ENCODE measurements around the gene SPINK8. TPM values are rescaled to one million over a fixed set of nuclear protein-coding genes. Genes with fewer than 3 reads are reported as not detected.
"Not testable (repeated sequence)": the region's sequence is repeated elsewhere in the genome, so short reads cannot be mapped to it uniquely, and the experiment has no call there.

The SPINK8 gene
- total RNA-seq (not detected), polyA plus RNA-seq (not detected)
- long read RNA-seq, donor 1 = 0 reads
- long read RNA-seq, donor 2 = 0 reads

- H3K4me1 ChIP-seq (ENCODE audit: control insufficient read depth in 1 of 2, insufficient read depth in 2 of 2, low read length in 2 of 2); ATAC-seq (ENCODE audit: low FRiP score); H3K27me3 ChIP-seq (ENCODE audit: control insufficient read depth in 1 of 2, insufficient read depth in 2 of 2, low read length in 1 of 2); DNase-seq; H3K36me3 ChIP-seq (ENCODE audit: control insufficient read depth in 1 of 2, insufficient read depth in 2 of 2, low read length in 1 of 2); intact Hi-C loops (cut with DNase I); H3K4me3 ChIP-seq (ENCODE audit: low read length in 2 of 2); H3K9me3 ChIP-seq (ENCODE audit: control insufficient read depth, low read length); H3K27ac ChIP-seq (ENCODE audit: low read depth in 1 of 2, low read length in 2 of 2): not testable (repeated sequence)
- 75 to 79% methylated on average over 15 of the region's 15 CpGs for WGBS, 2 donors
Measured at GRCh38 chr3:48333346-48334245, at the start of gene SPINK8. TSS of gene SPINK8 (minus strand) at chr3:48333661. CDS start at chr3:48328341, 5,320 bp downstream.

- intact Hi-C loops (cut with DNase I) = no loop called here
- Histone ChIP-seq H3K4me1 (ENCODE audit: control insufficient read depth in 1 of 2, insufficient read depth in 2 of 2, low read length in 2 of 2) (no peaks in the 10 kb centered on the region), H3K4me3 (ENCODE audit: low read length in 2 of 2) (no peak overlapping the region), H3K36me3 (ENCODE audit: control insufficient read depth in 1 of 2, insufficient read depth in 2 of 2, low read length in 1 of 2) (no peaks in the 10 kb centered on the region), H3K9me3 (ENCODE audit: control insufficient read depth, low read length) (no peaks in the 10 kb centered on the region), H3K27ac (ENCODE audit: low read depth in 1 of 2, low read length in 2 of 2) (no peak overlapping the region), H3K27me3 (ENCODE audit: control insufficient read depth in 1 of 2, insufficient read depth in 2 of 2, low read length in 1 of 2) (no peaks in the 10 kb centered on the region)
- ATAC-seq (ENCODE audit: low FRiP score) = no peak
- DNase-seq = no peak
- 77 to 81% methylated on average over 5 of the region's 5 CpGs for WGBS, 2 donors
Measured at GRCh38 chr3:48372862-48373435, 39.5 kb upstream of the SPINK8 start.

GRCh38 chr3:48372377-48372770, 38.9 kb upstream of the SPINK8 start:
- no peak overlapping the region for H3K4me3 ChIP-seq (ENCODE audit: low read length in 2 of 2)
- H3K36me3 ChIP-seq (ENCODE audit: control insufficient read depth in 1 of 2, insufficient read depth in 2 of 2, low read length in 1 of 2) = no peaks in the 10 kb centered on the region
- no peak overlapping the region for H3K27ac ChIP-seq (ENCODE audit: low read depth in 1 of 2, low read length in 2 of 2)
- DNase-seq = no peak
- ATAC-seq (ENCODE audit: low FRiP score) = no peak
- no peaks in the 10 kb centered on the region for H3K4me1 ChIP-seq (ENCODE audit: control insufficient read depth in 1 of 2, insufficient read depth in 2 of 2, low read length in 2 of 2)
- intact Hi-C loops (cut with DNase I) = no loop called here
- WGBS, 2 donors = 90 to 92% methylated on average over 7 of the region's 7 CpGs
- H3K9me3 ChIP-seq (ENCODE audit: control insufficient read depth, low read length) = no peaks in the 10 kb centered on the region
- H3K27me3 ChIP-seq (ENCODE audit: control insufficient read depth in 1 of 2, insufficient read depth in 2 of 2, low read length in 1 of 2) = no peaks in the 10 kb centered on the region

GRCh38 chr3:48371651-48372376, 38.4 kb upstream of the SPINK8 start, which contains the start of gene FBXW12:
TSS of gene FBXW12 (plus strand) at chr3:48372219. CDS start at chr3:48372768, 549 bp downstream.
- WGBS, 2 donors = 86 to 92% methylated on average over 11 of the region's 11 CpGs
- Histone ChIP-seq H3K9me3 (ENCODE audit: control insufficient read depth, low read length) (no peaks in the 10 kb centered on the region), H3K27ac (ENCODE audit: low read depth in 1 of 2, low read length in 2 of 2) (no peak within 1 kb of the TSS), H3K4me1 (ENCODE audit: control insufficient read depth in 1 of 2, insufficient read depth in 2 of 2, low read length in 2 of 2) (no peaks in the 10 kb centered on the region), H3K4me3 (ENCODE audit: low read length in 2 of 2) (no peak within 1 kb of the TSS), H3K27me3 (ENCODE audit: control insufficient read depth in 1 of 2, insufficient read depth in 2 of 2, low read length in 1 of 2) (no peaks in the 10 kb centered on the region), H3K36me3 (ENCODE audit: control insufficient read depth in 1 of 2, insufficient read depth in 2 of 2, low read length in 1 of 2) (no peaks in the 10 kb centered on the region)
- intact Hi-C loops (cut with DNase I) = no loop called here
- DNase-seq = no peak
- ATAC-seq (ENCODE audit: low FRiP score) = no peak

- intact Hi-C loops (cut with DNase I) = no loop called here
- Histone ChIP-seq H3K4me1 (ENCODE audit: control insufficient read depth in 1 of 2, insufficient read depth in 2 of 2, low read length in 2 of 2) (no peaks in the 10 kb centered on the region), H3K27ac (ENCODE audit: low read depth in 1 of 2, low read length in 2 of 2) (no peak overlapping the region), H3K9me3 (ENCODE audit: control insufficient read depth, low read length) (no peaks in the 10 kb centered on the region), H3K4me3 (ENCODE audit: low read length in 2 of 2) (no peak overlapping the region), H3K36me3 (ENCODE audit: control insufficient read depth in 1 of 2, insufficient read depth in 2 of 2, low read length in 1 of 2) (no peaks in the 10 kb centered on the region), H3K27me3 (ENCODE audit: control insufficient read depth in 1 of 2, insufficient read depth in 2 of 2, low read length in 1 of 2) (no peaks in the 10 kb centered on the region)
- ATAC-seq (ENCODE audit: low FRiP score) = no peak
- DNase-seq = no peak
- 90 to 92% methylated on average over 7 of the region's 7 CpGs for WGBS, 2 donors
Measured at GRCh38 chr3:48370333-48370713, 36.9 kb upstream of the SPINK8 start.

- 57 to 65% methylated on average over 7 of the region's 7 CpGs for WGBS, 2 donors
- no peaks in the 10 kb centered on the region for H3K9me3 ChIP-seq (ENCODE audit: control insufficient read depth, low read length)
- no peak overlapping the region for H3K4me3 ChIP-seq (ENCODE audit: low read length in 2 of 2)
- intact Hi-C loops (cut with DNase I) = no loop called here
- H3K4me1 ChIP-seq (ENCODE audit: control insufficient read depth in 1 of 2, insufficient read depth in 2 of 2, low read length in 2 of 2) = no peaks in the 10 kb centered on the region
- no peaks in the 10 kb centered on the region for H3K36me3 ChIP-seq (ENCODE audit: control insufficient read depth in 1 of 2, insufficient read depth in 2 of 2, low read length in 1 of 2)
- H3K27me3 ChIP-seq (ENCODE audit: control insufficient read depth in 1 of 2, insufficient read depth in 2 of 2, low read length in 1 of 2) = no peaks in the 10 kb centered on the region
- no peak overlapping the region for H3K27ac ChIP-seq (ENCODE audit: low read depth in 1 of 2, low read length in 2 of 2)
- DNase-seq = no peak
- no peak for ATAC-seq (ENCODE audit: low FRiP score)
Measured at GRCh38 chr3:48369693-48370332, 36.4 kb upstream of the SPINK8 start.

- Histone ChIP-seq H3K27me3 (ENCODE audit: control insufficient read depth in 1 of 2, insufficient read depth in 2 of 2, low read length in 1 of 2) (no peaks in the 10 kb centered on the region), H3K9me3 (ENCODE audit: control insufficient read depth, low read length) (no peaks in the 10 kb centered on the region), H3K36me3 (ENCODE audit: control insufficient read depth in 1 of 2, insufficient read depth in 2 of 2, low read length in 1 of 2) (no peaks in the 10 kb centered on the region), H3K27ac (ENCODE audit: low read depth in 1 of 2, low read length in 2 of 2) (no peak overlapping the region), H3K4me3 (ENCODE audit: low read length in 2 of 2) (no peak overlapping the region), H3K4me1 (ENCODE audit: control insufficient read depth in 1 of 2, insufficient read depth in 2 of 2, low read length in 2 of 2) (no peaks in the 10 kb centered on the region)
- ATAC-seq (ENCODE audit: low FRiP score) (no peak), DNase-seq (no peak)
- intact Hi-C loops (cut with DNase I) = no loop called here
Measured at GRCh38 chr3:48367201-48367600, 33.7 kb upstream of the SPINK8 start.

GRCh38 chr3:48364840-48365239, 31.4 kb upstream of the SPINK8 start:
- ATAC-seq (ENCODE audit: low FRiP score) (no peak), DNase-seq (no peak)
- Histone ChIP-seq H3K9me3 (ENCODE audit: control insufficient read depth, low read length) (no peaks in the 10 kb centered on the region), H3K27me3 (ENCODE audit: control insufficient read depth in 1 of 2, insufficient read depth in 2 of 2, low read length in 1 of 2) (no peaks in the 10 kb centered on the region), H3K4me3 (ENCODE audit: low read length in 2 of 2) (no peak overlapping the region), H3K4me1 (ENCODE audit: control insufficient read depth in 1 of 2, insufficient read depth in 2 of 2, low read length in 2 of 2) (no peaks in the 10 kb centered on the region), H3K36me3 (ENCODE audit: control insufficient read depth in 1 of 2, insufficient read depth in 2 of 2, low read length in 1 of 2) (no peaks in the 10 kb centered on the region), H3K27ac (ENCODE audit: low read depth in 1 of 2, low read length in 2 of 2) (no peak overlapping the region)
- intact Hi-C loops (cut with DNase I) = no loop called here
- WGBS, 2 donors = 54 to 59% methylated on average over 1 of the region's 1 CpG

All from aorta (tissue), 5 donors.